Suprapubic skin (tissue), 4 donors: ENCODE measurements around the gene PRKAR2B.

ENCODE experiments used
- CTCF ChIP-seq, 2 donors: fragments of 200-600 bp in 1 of 2; fragments of 450-650 bp in 1 of 2; sonication (generic) in 1 of 2; IDR thresholded peaks; one replicate each; pipeline ENCODE4 v1.5.1; 2016 to 2019; ENCODE audit warnings: antibody characterized with exemption in 2 of 2, mild to moderate bottlenecking in 1 of 2, moderate library complexity in 1 of 2
- EP300 ChIP-seq: sonication (generic); formaldehyde crosslinking; IDR thresholded peaks from one replicate; pipeline ENCODE4 v1.6.1; 2017; ENCODE audit warnings: antibody characterized with exemption
- POLR2A ChIP-seq, 2 donors: fragments of 450-650 bp; IDR thresholded peaks; one replicate each; pipeline ENCODE4 v1.6.1; 2017; ENCODE audit warnings: antibody characterized with exemption in 2 of 2, mild to moderate bottlenecking in 2 of 2, moderate library complexity in 2 of 2
- POLR2AphosphoS5 ChIP-seq, 3 donors: sonication (generic); formaldehyde crosslinking; IDR thresholded peaks; one replicate each; pipeline ENCODE4 v1.6.1; 2017; ENCODE audit warnings: antibody characterized with exemption in 3 of 3

DNA sequence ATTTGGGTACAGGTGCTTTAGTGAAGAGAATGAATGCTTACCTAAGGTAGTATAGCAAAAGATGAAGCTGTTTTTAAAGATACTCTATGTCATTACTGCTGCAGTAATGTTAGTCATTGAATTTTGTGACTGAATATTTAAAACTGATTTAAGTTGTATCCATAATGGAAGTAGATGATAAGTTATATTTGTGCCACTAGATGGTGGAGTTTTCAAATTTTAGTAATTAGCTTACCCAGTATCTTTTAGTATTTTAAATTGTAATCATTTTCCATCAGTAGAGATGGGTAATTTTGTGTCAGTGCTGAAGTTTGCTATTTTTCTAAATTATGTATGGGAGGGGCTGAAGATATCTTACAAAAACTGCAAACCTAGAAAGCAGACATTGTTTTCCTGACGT lies 149.5 kb downstream of the PRKAR2B start:
- TF ChIP-seq CTCF (IDR thresholded peaks at IDR 0.05) (no peak), POLR2A (IDR thresholded peaks at IDR 0.05) (no peak), POLR2AphosphoS5 (IDR thresholded peaks at IDR 0.05) (no peak), EP300 (no peak)
